GM21367 (cell line): ENCODE data around the gene SPAM1.
"Not testable (repeated sequence)": the region's sequence is repeated elsewhere in the genome, so short reads cannot be mapped to it uniquely, and the experiment has no call there.

ENCODE experiments used
- ATAC-seq: cut with Tn5 transposase; IDR thresholded peaks from one replicate; pipeline ENCODE4 v1.9.1; 2021; ENCODE audit not compliant: unreplicated experiment

SPAM1 gene

DNA sequence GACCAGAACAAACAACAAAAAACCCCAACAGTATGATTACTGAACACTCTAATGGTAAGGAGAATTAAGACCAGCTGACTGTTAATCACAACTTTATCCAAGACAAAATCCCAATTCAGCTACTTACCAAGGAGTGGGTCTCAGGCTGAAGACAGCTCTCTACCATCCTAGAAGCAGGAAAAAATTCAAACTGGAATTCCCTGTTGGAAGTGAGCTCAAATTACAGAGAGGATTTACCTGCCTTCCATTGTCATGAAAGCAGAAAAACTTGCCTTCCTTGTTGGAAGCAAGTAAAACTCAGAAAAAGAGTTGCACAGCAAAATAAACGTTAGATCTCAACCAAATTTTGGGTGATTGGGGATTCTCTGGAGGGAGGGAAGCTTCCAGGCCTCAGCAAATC lies 20.9 kb downstream of the SPAM1 start:
- no peak for ATAC-seq

DNA sequence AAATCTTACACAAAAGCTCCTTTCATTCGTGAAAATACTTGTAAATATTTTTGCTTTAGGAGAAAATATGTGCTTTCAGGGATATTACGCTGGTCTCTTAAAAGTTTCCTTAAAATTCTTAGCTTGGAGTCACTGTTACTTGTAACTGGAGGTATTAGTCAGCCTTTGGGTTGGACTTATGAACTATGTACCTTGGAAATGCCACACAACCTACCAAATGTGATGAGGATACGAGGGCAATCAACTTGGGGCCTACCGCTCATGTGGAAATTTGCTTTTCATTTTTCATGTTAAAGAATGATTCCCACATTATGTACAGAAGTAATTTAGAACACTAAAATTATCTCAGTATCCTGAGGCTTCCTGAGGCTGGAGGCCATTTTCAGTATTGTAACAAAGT lies 23.1 kb downstream of the SPAM1 start:
- no peak for ATAC-seq

DNA sequence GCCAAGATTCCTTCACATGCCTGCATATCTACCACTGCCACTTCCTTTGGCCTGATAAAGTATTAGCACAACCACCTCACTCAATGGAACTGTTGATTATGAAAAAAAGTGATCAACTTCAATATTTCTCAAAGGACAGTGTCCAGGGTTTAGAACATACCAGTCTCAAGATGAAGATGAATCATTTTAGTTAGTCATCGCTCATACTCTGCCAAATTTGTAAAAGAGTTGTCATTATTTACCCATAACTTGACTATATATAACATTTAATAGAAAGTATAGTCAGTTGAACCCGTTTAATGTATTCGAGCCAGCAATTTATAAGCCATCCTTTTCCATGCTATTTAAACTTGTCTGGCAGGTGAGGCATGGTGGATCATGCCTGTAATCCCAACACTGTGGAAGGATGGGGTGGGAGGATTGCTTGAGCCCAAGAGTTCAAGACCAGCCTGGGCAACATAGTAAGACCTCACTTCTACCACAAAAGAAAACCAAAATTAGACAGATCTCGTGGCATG lies 33.2 kb downstream of the SPAM1 start:
- no peak for ATAC-seq

DNA sequence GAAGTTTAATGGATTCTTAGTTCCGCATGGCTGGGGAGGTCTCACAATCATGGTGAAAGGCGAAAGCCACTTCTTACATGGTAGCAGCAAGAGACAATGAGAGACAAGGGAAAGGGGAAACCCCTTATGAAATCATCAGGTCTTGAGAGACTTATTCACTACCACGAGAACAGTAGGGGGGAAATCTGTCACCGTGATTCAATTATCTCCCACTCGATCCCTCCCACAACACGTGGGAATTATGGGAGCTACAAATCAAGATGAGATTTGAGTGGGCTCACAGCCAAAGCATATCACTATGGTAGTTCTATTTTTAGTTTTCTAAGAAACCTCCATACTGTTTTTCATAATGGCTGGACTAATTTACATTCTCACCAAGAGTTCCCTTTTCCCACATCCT lies 36.7 kb downstream of the SPAM1 start:
- ATAC-seq, result no peak

DNA sequence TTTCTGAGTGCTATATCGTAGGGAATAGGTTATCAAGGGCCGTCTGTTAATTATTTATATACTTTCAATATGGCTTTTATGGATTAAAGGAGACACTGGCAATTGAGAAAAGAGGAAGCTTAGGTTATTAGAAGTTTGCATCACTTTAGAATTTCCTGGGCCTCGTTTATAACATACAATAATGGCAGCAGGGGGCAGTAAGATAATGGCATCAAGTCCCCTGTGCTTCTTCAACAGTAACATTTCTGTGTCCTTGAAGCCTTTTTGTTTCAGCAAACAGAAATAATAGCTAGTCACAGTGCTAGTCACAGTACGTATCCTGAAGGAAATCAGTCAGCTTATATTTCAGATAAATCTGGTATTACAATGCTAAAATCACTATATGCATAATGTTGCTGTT lies 41.9 kb downstream of the SPAM1 start:
- no peak for ATAC-seq

DNA sequence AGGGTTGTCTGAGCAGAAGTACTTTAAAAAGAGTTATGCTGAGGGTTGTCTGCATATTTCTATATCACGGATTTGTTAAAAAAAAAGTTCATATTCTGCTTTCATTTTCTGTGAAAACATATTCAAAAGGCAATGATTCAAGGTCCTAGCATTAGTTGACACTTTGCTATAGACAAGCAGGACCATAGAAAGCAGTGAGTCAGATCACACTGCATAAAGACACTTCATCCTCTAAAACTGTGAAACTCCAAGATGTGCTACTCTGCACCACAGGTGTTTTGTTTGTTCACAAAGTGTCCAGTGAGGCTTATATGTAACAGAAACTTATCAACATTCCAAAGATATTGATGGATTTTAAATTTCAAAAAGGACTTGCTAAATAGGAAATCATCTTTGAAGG lies 47.0 kb downstream of the SPAM1 start:
- ATAC-seq, result no peak

DNA sequence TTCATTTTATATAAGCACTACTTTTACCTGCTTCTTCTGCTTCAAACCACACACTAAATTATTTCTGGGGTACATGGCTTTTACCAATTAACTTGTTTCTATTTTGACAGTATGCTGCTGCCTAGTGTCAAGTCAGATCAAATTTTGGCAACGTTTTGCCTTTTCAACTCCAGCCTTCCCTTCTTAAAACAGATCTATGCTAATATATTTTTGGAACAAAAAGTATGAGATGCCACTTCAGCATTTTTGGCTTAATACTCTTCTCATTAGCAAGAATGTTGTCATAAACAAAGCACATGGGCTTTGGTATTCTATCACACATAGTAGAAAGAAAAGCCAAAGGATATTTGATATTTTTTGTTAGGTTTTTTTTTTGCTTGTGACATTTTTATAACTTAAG lies 47.8 kb downstream of the SPAM1 start:
- no peak for ATAC-seq

DNA sequence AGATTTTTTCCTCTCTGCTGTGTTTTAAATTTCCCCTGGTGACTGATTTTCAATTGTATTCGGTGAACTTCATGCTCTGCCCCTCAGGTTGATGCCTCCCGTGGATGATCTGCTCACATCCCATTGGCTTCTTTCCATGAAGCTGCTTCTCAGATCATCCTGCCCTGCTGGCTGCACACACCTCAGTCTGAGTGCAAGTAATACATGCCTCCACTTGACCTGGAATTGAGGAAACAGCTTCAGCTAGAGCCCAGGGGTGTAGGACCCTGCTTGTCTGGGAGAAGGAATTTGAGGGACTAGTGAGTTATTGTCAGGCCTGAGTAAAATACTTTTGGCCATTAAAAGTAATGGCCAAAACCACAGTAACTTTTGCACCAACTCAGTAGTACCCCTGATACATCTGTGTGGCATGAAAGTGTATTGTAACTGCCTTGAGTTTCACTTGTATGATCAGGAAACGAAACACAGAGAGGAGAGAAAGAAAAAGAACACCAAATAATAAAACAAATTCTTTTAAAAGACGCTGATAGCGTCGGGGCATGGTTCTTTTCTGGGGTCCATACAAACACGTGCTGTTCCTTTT lies 49.4 kb downstream of the SPAM1 start:
- no peak for ATAC-seq

DNA sequence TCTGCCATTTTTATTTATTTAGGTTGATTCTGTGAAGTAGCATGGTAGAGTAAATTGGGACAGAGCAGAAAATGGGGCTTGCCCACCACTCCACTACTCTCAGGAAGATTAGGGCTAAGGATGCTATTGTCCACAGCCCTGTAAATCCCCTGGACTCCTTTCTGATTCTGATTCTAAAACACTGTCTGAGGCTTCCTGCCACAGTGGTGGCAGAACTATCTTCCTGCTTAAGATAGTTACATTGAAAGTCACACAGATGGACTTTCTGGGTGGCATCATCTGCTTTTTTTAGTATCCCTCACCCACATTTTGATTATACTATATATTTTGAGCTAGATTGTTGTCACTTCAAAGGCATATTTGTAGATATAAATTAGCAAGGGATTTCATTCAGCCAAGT lies 50.0 kb downstream of the SPAM1 start:
- ATAC-seq, result no peak

DNA sequence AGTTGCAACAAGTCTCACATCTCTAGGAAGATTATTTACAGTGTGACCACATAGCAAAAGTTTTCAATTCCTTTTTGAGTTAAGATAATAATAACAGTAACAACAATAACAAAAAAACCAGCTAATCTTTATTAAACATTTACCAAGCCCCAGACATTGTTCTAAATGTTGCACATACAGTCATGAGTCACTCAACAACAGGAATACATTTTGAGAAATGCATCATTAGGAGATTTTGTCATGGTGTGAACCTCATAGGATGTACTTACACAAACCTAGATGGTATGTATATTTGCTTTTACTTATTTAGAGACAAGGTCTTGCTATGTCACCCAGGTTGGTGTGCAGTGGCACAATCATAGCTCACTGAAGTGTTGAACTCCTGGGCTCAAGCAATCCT lies 52.0 kb downstream of the SPAM1 start:
- ATAC-seq, result no peak

DNA sequence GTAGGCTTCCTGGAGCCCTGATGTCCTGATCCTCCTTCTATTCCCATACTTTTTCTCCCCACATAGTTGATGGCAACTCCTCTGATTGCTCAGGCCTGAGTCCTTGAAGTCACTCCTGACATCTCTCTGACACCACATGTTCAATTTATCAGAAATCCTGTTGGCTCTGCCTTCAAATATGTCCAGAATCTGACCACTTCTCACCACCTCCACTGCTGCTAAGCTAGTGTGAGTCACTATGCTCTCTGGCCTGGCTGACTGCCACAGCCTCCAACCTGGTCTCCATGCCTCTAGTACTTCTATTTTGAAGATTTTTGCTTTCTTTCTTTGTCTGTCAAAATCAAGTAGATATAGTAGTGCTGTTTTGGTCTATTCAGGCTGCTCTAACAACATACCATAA lies 54.8 kb downstream of the SPAM1 start:
- ATAC-seq, result no peak

DNA sequence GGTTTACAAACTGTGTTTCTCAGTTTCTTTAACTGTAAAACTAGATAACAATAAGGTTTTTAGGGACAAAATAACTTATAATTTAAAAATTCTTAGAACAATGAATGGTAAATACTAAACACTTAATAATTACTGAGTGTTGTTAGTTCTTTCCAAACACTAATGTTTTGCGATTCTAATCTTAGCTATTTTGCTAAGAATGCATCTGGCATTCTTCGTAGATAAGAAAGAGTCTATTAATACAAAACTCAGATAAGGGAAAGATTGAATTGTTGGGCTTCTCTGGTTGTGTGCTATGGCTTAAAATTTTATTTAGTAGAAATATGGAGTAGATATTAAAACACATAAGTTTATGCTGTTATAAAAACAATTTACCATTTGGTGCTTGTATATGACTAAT lies 62.4 kb downstream of the SPAM1 start:
- no peak for ATAC-seq

DNA sequence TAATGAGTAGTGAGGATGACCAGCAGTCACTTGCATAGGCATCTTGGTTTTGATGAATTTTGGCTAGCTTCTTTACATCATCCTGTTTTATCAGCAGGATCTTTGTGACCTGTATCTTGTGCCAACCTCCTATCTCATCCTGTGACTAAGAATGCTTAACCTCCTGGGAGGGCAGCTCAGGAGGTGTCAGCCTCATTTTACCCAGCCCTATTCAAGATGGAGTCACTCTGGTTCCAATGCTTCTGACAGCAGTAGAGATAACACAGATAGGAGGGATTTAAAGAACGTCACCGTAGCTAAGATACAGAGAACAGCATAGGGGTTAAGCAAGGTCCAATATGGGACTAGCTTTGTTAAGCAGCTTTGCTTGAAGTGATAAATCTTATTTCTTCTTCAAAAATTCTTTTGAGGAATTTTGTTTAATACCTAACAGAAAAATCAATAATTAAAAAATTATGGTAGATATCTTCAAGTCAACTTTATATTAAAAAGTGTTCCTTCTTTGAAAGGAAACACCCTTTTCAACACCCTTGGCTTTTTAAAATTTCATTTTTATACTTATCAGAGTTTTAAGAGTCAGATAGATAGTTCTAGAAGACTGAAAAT lies 68.0 kb downstream of the SPAM1 start:
- no peak for ATAC-seq

DNA sequence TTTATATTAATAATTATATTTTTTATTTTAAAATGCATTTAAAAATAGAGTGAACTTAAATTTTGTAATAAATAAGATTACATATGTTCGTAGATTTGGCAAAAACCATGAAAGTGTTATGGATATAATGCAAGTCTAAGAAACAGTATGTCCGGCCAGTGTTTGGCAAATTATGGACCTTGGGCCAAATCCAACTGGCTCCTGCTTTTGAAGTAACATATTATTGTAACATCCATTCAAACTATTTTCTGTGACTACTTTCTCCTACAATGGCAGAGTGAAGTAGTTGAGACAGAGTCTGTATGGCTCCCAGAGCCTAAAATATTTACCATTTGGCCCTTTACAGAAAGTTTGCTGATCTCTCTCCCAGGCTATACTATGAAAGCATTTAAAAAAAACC lies 69.0 kb downstream of the SPAM1 start:
- no peak for ATAC-seq

DNA sequence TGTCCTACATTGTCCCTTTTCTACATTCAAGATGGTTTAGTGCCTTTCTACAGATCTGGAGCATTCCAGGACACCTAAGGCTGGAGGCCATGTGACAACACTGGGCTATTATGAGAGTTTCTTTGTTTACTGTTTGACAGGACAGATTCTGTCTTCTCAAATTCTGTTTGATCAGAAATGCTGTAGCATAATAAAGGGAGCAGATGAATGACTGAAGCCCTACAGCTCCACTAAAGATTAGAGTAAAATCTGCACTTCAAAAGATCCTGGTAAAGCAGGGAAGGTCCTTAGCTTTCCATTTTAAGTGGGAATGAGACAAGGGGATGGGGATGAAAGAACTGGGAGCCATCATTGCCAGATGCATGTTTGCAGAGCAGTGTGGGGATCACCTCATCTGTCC lies 69.4 kb downstream of the SPAM1 start:
- ATAC-seq, result no peak

DNA sequence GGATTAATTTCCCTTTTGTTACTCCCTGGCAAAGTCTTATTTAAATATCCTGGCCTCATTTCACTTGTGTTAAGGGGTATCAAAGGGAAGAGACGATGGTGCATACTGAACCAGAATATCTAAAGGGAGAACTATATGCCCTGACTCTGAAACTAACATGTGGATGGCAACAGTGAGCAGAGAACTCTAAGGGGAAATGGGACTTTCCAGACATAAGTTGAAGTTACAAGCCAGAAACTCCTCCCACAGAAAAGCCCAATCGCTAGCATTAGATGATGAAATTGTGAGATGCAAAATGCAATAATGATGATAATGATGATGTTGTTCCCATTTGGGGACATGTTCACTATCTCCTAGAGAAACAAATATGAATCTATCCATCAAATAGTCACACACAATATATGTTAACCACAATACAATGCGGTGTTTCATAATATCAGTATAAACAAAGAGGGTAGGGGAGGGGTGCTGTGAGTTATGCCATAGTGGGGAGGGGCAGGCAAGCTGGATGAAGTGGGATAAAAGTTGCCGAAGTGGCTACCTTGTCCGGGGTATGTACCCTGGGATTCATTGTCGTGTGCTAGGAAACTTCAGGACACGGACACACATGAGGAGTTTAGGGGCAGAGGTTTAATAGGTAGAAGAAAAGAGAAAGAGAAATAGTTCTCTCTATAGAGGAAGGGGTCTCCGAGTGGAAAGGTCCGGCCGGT lies 70.7 kb downstream of the SPAM1 start:
- ATAC-seq, result no peak

DNA sequence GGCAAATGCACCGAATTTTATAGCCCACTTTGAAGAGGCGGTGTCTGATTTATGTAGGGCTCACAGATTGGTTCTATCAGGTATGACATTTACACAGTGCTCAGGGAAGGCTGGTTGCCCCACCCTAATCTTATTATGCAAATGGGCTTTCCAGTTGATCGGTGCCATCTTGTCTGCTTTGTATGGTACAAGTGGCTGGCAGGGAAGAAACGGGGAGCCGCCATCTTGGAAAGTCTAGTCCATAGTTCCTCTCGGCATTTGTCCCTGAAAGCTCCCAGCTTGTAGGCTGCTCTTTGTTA lies 71.2 kb downstream of the SPAM1 start:
- ATAC-seq, result no peak

DNA sequence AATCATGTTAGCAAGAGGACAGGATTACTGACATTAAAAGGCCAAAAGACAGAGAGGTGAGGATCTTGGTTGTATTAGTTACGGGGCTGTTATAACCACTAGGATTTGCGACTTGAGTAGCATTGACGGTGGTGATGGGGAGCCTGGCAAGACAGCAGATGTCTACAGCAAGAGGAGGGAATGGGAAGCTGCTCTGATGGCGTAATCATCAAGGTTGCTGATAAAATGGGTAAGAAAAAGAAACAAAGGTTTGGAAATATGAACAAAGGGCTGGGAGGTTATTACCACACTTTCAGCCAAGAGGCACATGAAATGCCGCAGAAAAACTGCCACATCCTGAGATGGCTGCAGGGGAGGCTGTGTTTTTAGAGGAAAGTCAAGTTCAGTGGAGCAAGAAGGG lies 73.9 kb downstream of the SPAM1 start:
- ATAC-seq, result no peak

DNA sequence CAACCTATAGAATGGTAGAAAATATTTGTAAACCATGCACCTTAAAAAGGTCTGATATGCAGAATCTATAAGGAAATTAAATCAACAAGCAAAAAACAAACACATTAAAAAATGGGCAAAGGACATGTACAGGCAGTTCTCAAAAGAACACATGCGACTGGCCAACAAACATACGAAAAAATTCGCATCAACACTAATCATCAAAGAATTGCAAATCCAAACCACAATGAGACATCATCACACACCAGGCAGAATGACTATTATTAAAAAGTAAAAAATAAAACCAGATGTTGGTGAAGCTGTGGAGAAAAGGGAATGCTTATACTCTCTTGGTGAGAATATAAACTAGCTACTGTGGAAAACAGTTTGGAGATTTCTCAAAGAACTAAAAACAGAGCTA lies 74.7 kb downstream of the SPAM1 start:
- no peak for ATAC-seq

DNA sequence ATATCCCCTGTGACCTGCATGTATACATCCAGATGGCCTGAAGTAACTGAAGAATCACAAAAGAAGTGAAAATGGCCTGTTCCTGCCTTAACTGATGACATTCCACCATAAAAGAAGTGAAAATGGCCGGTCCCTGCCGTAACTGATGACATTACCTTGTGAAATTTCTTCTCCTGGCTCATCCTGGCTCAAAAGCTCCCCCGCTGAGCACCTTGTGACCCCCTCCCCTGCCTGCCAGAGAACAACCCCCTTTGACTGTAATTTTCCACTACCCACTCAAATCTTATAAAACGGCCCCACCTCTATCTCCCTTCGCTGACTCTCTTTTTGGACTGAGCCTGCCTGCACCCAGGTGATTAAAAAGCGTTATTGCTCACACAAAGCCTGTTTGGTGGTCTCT lies 83.3 kb downstream of the SPAM1 start:
- ATAC-seq, result not testable (repeated sequence)

DNA sequence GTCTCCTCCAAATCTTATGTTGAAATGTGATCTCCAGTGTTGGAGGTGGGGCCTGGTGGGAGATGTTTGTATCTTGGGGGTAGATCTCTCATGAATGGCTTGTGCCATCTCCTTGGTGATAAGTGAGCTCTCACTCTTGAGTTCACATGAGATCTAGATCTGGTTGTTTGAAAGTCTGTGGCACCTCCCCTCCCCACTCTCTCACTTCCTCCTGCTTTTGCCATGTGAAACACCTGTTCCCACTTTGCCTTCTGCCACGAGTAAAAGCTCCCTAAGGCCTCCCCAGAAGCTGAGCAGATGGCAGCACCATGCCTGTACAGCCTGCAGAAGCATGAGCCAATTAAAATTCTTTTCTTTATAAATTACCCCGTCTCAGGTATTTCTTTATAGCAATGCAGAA lies 84.3 kb downstream of the SPAM1 start:
- ATAC-seq, result no peak
